ENCODE results near the gene GLE1.
A peak's percentile ranks its signal among the peaks of the same experiment; 100 is the strongest.

Gene GLE1

GRCh38 chr9:128550770-128551656, 46.5 kb downstream of the GLE1 start:
- H3K27ac ChIP-seq, result peak overlapping the region; percentile 78
- H3K27me3 ChIP-seq (replicated peaks), result no peaks in the 10 kb centered on the region
- H3K36me3 ChIP-seq (replicated peaks), result no peaks in the 10 kb centered on the region
- DNase-seq, result no peak
- in situ Hi-C loops (cut with HindIII; ENCODE audit: low pct_ligation_motif_present, low sequenced_read_pairs), result no loop called here
- TF ChIP-seq CTCF (IDR thresholded peaks at IDR 0.05; ENCODE audit: low read depth, low read length, missing control alignments), result no peak
- H3K4me3 ChIP-seq (ENCODE audit: low read depth, low read length), result peak overlapping the region; percentile 67

DNA sequence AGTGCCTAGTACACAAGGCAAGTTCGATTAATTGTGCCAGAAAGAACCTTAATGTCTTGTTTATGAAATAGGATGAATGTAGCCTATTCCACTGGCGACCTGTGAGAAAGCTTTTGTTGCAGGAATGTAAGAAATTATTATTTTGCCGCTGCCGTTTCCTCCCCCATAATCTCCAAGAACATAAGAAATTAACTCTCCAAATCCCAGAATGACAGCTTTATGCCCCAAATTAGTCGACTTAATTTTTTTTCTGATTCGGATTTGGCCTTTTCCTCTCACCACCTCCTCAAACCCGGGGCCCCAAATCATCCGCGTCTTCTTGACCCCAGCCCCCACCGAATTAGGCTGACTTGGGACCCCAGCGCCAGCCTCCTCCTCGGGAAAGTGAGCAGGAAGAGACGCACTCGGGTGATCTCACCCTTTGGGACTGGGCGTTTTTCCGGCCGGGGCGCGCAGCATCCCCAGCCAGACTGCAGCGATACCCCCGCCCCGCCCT, 47.2 kb downstream of the GLE1 start:
- Histone ChIP-seq H3K27ac (peak overlapping the region; percentile 78), H3K36me3 (replicated peaks) (no peaks in the 10 kb centered on the region), H3K4me3 (ENCODE audit: low read depth, low read length) (peak overlapping the region; percentile 67), H3K27me3 (replicated peaks) (no peaks in the 10 kb centered on the region)
- DNase-seq, result no peak
- TF ChIP-seq CTCF (IDR thresholded peaks at IDR 0.05; ENCODE audit: low read depth, low read length, missing control alignments), result no peak
- in situ Hi-C loops (cut with HindIII; ENCODE audit: low pct_ligation_motif_present, low sequenced_read_pairs), result no loop called here

GRCh38 chr9:128552153-128552743, 47.7 kb downstream of the GLE1 start, which contains the start of gene SPTAN1:
Gene SPTAN1, plus strand, starts transcription at chr9:128552587. Its CDS starts 14,154 bp downstream, at chr9:128566741.
- TF ChIP-seq CTCF (IDR thresholded peaks at IDR 0.05; ENCODE audit: low read depth, low read length, missing control alignments), result no peak

GRCh38 chr9:128552744-128553440, 48.4 kb downstream of the GLE1 start:
- Histone ChIP-seq H3K4me3 (ENCODE audit: low read depth, low read length) (peak overlapping the region; percentile 73), H3K27me3 (replicated peaks) (no peaks in the 10 kb centered on the region), H3K27ac (peak overlapping the region; percentile 69), H3K36me3 (replicated peaks) (no peaks in the 10 kb centered on the region)
- TF ChIP-seq CTCF (IDR thresholded peaks at IDR 0.05; ENCODE audit: low read depth, low read length, missing control alignments), result no peak
- in situ Hi-C loops (cut with HindIII; ENCODE audit: low pct_ligation_motif_present, low sequenced_read_pairs), result no loop called here
- no peak for DNase-seq

More at GRCh38 chr9:128552153-128552743, 47.7 kb downstream of the GLE1 start, which contains the start of gene SPTAN1:
- Histone ChIP-seq H3K4me3 (ENCODE audit: low read depth, low read length) (peak within 1 kb of the TSS; percentile 73), H3K36me3 (replicated peaks) (no peaks in the 10 kb centered on the region), H3K27me3 (replicated peaks) (no peaks in the 10 kb centered on the region), H3K27ac (peak within 1 kb of the TSS; percentile 78)
- in situ Hi-C loops (cut with HindIII; ENCODE audit: low pct_ligation_motif_present, low sequenced_read_pairs), result no loop called here
- peak; percentile 75 for DNase-seq

GRCh38 chr9:128553728-128554127, 49.2 kb downstream of the GLE1 start:
- peak; percentile 45 for DNase-seq
- Histone ChIP-seq H3K27me3 (replicated peaks) (no peaks in the 10 kb centered on the region), H3K27ac (peak overlapping the region; percentile 69)

More at GRCh38 chr9:128553728-128554127, 49.2 kb downstream of the GLE1 start:
- Histone ChIP-seq H3K4me3 (ENCODE audit: low read depth, low read length) (peak overlapping the region; percentile 73), H3K36me3 (replicated peaks) (no peaks in the 10 kb centered on the region)
- no peak for TF ChIP-seq CTCF (IDR thresholded peaks at IDR 0.05; ENCODE audit: low read depth, low read length, missing control alignments)
- in situ Hi-C loops (cut with HindIII; ENCODE audit: low pct_ligation_motif_present, low sequenced_read_pairs), result no loop called here

Data from brain microvascular endothelial cell (primary cell).